ENCODE data around the gene PCDHGA3.
"Not testable (repeated sequence)": the region's sequence is repeated elsewhere in the genome, so short reads cannot be mapped to it uniquely, and the experiment has no call there.

Gene PCDHGA3

GRCh38 chr5:141382469-141383294, 39.1 kb downstream of the PCDHGA3 start, which contains the start of gene PCDHGA7:
Gene PCDHGA7 (plus strand): TSS chr5:141382742. CDS start chr5:141382900, 158 bp downstream.
- POLR2A ChIA-PET: no interaction called here
- Histone ChIP-seq H3K27me3 (replicated peaks in 2 of 5; ENCODE audit: control insufficient read depth in 4 of 5, insufficient read depth in 5 of 5, low read length in 4 of 5) (peaks cover 6 to 57% (median 28%) of the 10 kb centered on the region in 5 experiments), H3K4me1 (ENCODE audit: control extremely low read depth in 1 of 4, control insufficient read depth in 4 of 4, insufficient read depth in 4 of 4, low read length in 3 of 4) (no peaks in the 10 kb centered on the region), H3K27ac (ENCODE audit: insufficient read depth in 1 of 2, low read depth in 1 of 2, low read length in 2 of 2, poor library complexity in 1 of 2, severe bottlenecking in 2 of 2) (no peak within 1 kb of the TSS), H3K36me3 (ENCODE audit: control insufficient read depth in 4 of 4, insufficient read depth in 4 of 4, low read length in 3 of 4) (no peaks in the 10 kb centered on the region), H3K9me3 (ENCODE audit: control extremely low read depth in 1 of 5, control insufficient read depth in 4 of 5, insufficient read depth in 2 of 5, low read depth in 1 of 5, low read length in 4 of 5) (peaks cover 3 to 62% (median 39%) of the 10 kb centered on the region in 5 experiments), H3K4me3 (ENCODE audit: control insufficient read depth in 1 of 7, extremely low read depth in 1 of 7, insufficient read depth in 4 of 7, low read depth in 2 of 7, low read length in 6 of 7) (peak within 1 kb of the TSS in 6 of 7 experiments; percentile 16 to 63 (median 51))
- peak in 2 of 3 donors; percentile 54 to 58 for DNase-seq
- CTCF ChIA-PET: interaction anchor here (0.7 to 1.5 kb wide), 4 partner anchors 14 to 181 kb away, joined by 3 to 5 read pairs (median 4); partner anchors contain the start of gene TAF7
- WGBS (ENCODE audit: insufficient coverage): 6% methylated on average over 31 of the region's 37 CpGs

DNA sequence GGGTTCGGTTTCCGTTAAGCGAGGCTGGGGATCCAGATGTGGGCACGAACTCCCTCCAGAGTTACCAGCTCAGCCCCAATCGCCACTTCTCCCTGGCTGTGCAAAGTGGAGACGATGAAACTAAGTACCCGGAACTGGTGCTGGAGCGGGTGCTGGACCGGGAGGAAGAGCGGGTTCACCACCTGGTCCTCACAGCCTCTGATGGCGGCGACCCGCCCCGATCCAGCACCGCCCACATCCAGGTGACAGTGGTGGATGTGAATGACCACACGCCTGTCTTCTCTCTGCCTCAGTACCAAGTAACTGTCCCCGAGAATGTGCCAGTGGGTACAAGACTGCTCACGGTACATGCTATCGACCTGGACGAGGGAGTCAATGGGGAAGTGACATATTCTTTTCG, 39.7 kb downstream of the PCDHGA3 start:
- Histone ChIP-seq H3K4me1 (ENCODE audit: control extremely low read depth in 1 of 4, control insufficient read depth in 4 of 4, insufficient read depth in 4 of 4, low read length in 3 of 4) (no peaks in the 10 kb centered on the region), H3K27me3 (replicated peaks in 2 of 5; ENCODE audit: control insufficient read depth in 4 of 5, insufficient read depth in 5 of 5, low read length in 4 of 5) (peaks cover 7 to 58% (median 29%) of the 10 kb centered on the region in 5 experiments), H3K27ac (ENCODE audit: insufficient read depth in 1 of 2, low read depth in 1 of 2, low read length in 2 of 2, poor library complexity in 1 of 2, severe bottlenecking in 2 of 2) (no peak overlapping the region), H3K9me3 (ENCODE audit: control extremely low read depth in 1 of 5, control insufficient read depth in 4 of 5, insufficient read depth in 2 of 5, low read depth in 1 of 5, low read length in 4 of 5) (peaks cover 3 to 60% (median 42%) of the 10 kb centered on the region in 5 experiments), H3K36me3 (ENCODE audit: control insufficient read depth in 4 of 4, insufficient read depth in 4 of 4, low read length in 3 of 4) (no peaks in the 10 kb centered on the region), H3K4me3 (ENCODE audit: control insufficient read depth in 1 of 7, extremely low read depth in 1 of 7, insufficient read depth in 4 of 7, low read depth in 2 of 7, low read length in 6 of 7) (peak overlapping the region in 2 of 7 experiments; percentile 62 to 63)
- POLR2A ChIA-PET: no interaction called here
- 29% methylated on average over 13 of the region's 21 CpGs for WGBS (ENCODE audit: insufficient coverage)
- no peak for DNase-seq
- CTCF ChIA-PET: interaction anchor here (0.7 to 1.5 kb wide), 3 partner anchors 13 to 180 kb away, joined by 3 to 5 read pairs (median 4); no protein-coding TSS in a partner anchor

GRCh38 chr5:141384471-141385267, 41.0 kb downstream of the PCDHGA3 start:
- Histone ChIP-seq H3K27ac (ENCODE audit: insufficient read depth in 1 of 2, low read depth in 1 of 2, low read length in 2 of 2, poor library complexity in 1 of 2, severe bottlenecking in 2 of 2) (no peak overlapping the region), H3K4me1 (ENCODE audit: control extremely low read depth in 1 of 4, control insufficient read depth in 4 of 4, insufficient read depth in 4 of 4, low read length in 3 of 4) (no peaks in the 10 kb centered on the region), H3K4me3 (ENCODE audit: control insufficient read depth in 1 of 7, extremely low read depth in 1 of 7, insufficient read depth in 4 of 7, low read depth in 2 of 7, low read length in 6 of 7) (no peak overlapping the region), H3K36me3 (ENCODE audit: control insufficient read depth in 4 of 4, insufficient read depth in 4 of 4, low read length in 3 of 4) (peaks cover 0 to 4% (median 0%) of the 10 kb centered on the region in 4 experiments), H3K9me3 (ENCODE audit: control extremely low read depth in 1 of 5, control insufficient read depth in 4 of 5, insufficient read depth in 2 of 5, low read depth in 1 of 5, low read length in 4 of 5) (peaks cover 2 to 69% (median 53%) of the 10 kb centered on the region in 5 experiments), H3K27me3 (replicated peaks in 2 of 5; ENCODE audit: control insufficient read depth in 4 of 5, insufficient read depth in 5 of 5, low read length in 4 of 5) (peaks cover 14 to 72% (median 34%) of the 10 kb centered on the region in 5 experiments)
- CTCF ChIA-PET: no interaction called here
- DNase-seq: no peak
- POLR2A ChIA-PET: no interaction called here
- WGBS (ENCODE audit: insufficient coverage): 44% methylated on average over 42 of the region's 43 CpGs

GRCh38 chr5:141387557-141388311, 44.1 kb downstream of the PCDHGA3 start, which contains the start of gene PCDHGB4:
Gene PCDHGB4 (plus strand): TSS chr5:141387698. CDS start chr5:141387885, 187 bp downstream.
- CTCF ChIA-PET: interaction anchor here (1.0 to 1.8 kb wide), 7 partner anchors 9 to 176 kb away, joined by 3 to 5 read pairs (median 4); partner anchors contain the start of gene PCDHGA12
- H3K27ac ChIP-seq (ENCODE audit: insufficient read depth in 1 of 2, low read depth in 1 of 2, low read length in 2 of 2, poor library complexity in 1 of 2, severe bottlenecking in 2 of 2); H3K4me1 ChIP-seq (ENCODE audit: control extremely low read depth in 1 of 4, control insufficient read depth in 4 of 4, insufficient read depth in 4 of 4, low read length in 3 of 4); POLR2A ChIA-PET; H3K36me3 ChIP-seq (ENCODE audit: control insufficient read depth in 4 of 4, insufficient read depth in 4 of 4, low read length in 3 of 4): not testable (repeated sequence)
- peaks cover 13 to 80% (median 36%) of the 10 kb centered on the region in 5 experiments for H3K27me3 ChIP-seq (replicated peaks in 2 of 5; ENCODE audit: control insufficient read depth in 4 of 5, insufficient read depth in 5 of 5, low read length in 4 of 5)
- peak within 1 kb of the TSS in 3 of 7 experiments; percentile 24 to 57 (median 36) for H3K4me3 ChIP-seq (ENCODE audit: control insufficient read depth in 1 of 7, extremely low read depth in 1 of 7, insufficient read depth in 4 of 7, low read depth in 2 of 7, low read length in 6 of 7)
- WGBS (ENCODE audit: insufficient coverage): 14% methylated on average over 11 of the region's 40 CpGs
- DNase-seq: peak; percentile 32 to 70 (median 67)
- H3K9me3 ChIP-seq (ENCODE audit: control extremely low read depth in 1 of 5, control insufficient read depth in 4 of 5, insufficient read depth in 2 of 5, low read depth in 1 of 5, low read length in 4 of 5): peaks cover 0 to 78% (median 53%) of the 10 kb centered on the region in 5 experiments

DNA sequence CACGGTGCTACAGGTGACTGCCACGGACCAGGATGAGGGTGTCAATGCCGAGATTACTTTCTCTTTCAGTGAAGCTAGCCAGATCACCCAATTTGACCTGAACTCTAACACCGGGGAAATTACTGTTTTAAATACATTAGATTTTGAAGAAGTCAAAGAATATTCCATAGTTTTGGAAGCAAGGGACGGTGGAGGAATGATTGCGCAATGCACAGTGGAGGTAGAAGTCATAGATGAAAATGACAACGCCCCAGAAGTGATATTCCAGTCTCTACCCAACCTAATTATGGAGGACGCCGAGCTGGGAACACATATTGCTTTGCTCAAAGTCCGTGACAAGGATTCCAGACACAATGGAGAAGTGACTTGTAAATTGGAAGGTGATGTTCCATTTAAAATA, 45.0 kb downstream of the PCDHGA3 start:
- Histone ChIP-seq H3K4me1 (ENCODE audit: control extremely low read depth in 1 of 4, control insufficient read depth in 4 of 4, insufficient read depth in 4 of 4, low read length in 3 of 4) (no peaks in the 10 kb centered on the region), H3K4me3 (ENCODE audit: control insufficient read depth in 1 of 7, extremely low read depth in 1 of 7, insufficient read depth in 4 of 7, low read depth in 2 of 7, low read length in 6 of 7) (no peak overlapping the region), H3K27ac (ENCODE audit: insufficient read depth in 1 of 2, low read depth in 1 of 2, low read length in 2 of 2, poor library complexity in 1 of 2, severe bottlenecking in 2 of 2) (no peak overlapping the region), H3K27me3 (replicated peaks in 2 of 5; ENCODE audit: control insufficient read depth in 4 of 5, insufficient read depth in 5 of 5, low read length in 4 of 5) (peaks cover 11 to 80% (median 38%) of the 10 kb centered on the region in 5 experiments), H3K36me3 (ENCODE audit: control insufficient read depth in 4 of 4, insufficient read depth in 4 of 4, low read length in 3 of 4) (peaks cover 0 to 8% (median 0%) of the 10 kb centered on the region in 4 experiments), H3K9me3 (ENCODE audit: control extremely low read depth in 1 of 5, control insufficient read depth in 4 of 5, insufficient read depth in 2 of 5, low read depth in 1 of 5, low read length in 4 of 5) (peaks cover 0 to 78% (median 54%) of the 10 kb centered on the region in 5 experiments)
- ChIA-PET POLR2A (no interaction called here), CTCF (interaction anchor here (1.2 to 1.7 kb wide), 3 partner anchors 8 to 42 kb away, joined by 3 to 4 read pairs (median 4); partner anchors contain the start of gene PCDHGA12)
- DNase-seq: no peak
- 31% methylated on average over 5 of the region's 10 CpGs for WGBS (ENCODE audit: insufficient coverage)

Data from common myeloid progenitor, CD34-positive (primary cell).